DOHH2 (cell line): ENCODE results near the gene TMEM52B.
"Not testable (repeated sequence)": the region's sequence is repeated elsewhere in the genome, so short reads cannot be mapped to it uniquely, and the experiment has no call there.

Experiments used
- H3F3A ChIP-seq: fragments of 200-600 bp; sonication (generic), shearing (Covaris generic); 2 replicates; pipeline ENCODE4 v1.6.0; 2016; ENCODE audit warnings: antibody characterized with exemption, mild to moderate bottlenecking; ENCODE audit not compliant: control insufficient read depth, insufficient read depth
- H3K27ac ChIP-seq: fragments of 200-600 bp; sonication (generic); 2 replicates; pipeline ENCODE4 v1.5.1; 2014; ENCODE audit warnings: low read depth, mild to moderate bottlenecking, low read length, moderate library complexity
- H3K27me3 ChIP-seq: fragments of 200-600 bp; sonication (generic); 2 replicates; pipeline ENCODE4 v1.6.1; 2014; ENCODE audit warnings: mild to moderate bottlenecking, low read length, mixed read lengths; ENCODE audit not compliant: control insufficient read depth
- H3K36me3 ChIP-seq: fragments of 200-600 bp; sonication (generic); 2 replicates; pipeline ENCODE4 v1.6.1; 2014; ENCODE audit warnings: mild to moderate bottlenecking, low read length, moderate library complexity, mixed read lengths; ENCODE audit not compliant: control insufficient read depth
- H3K4me1 ChIP-seq: fragments of 200-600 bp; sonication (generic); 2 replicates; pipeline ENCODE4 v1.6.1; 2014; ENCODE audit warnings: mild to moderate bottlenecking, low read length, mixed read lengths; ENCODE audit not compliant: control insufficient read depth
- H3K4me2 ChIP-seq: fragments of 200-600 bp; sonication (generic); 2 replicates; pipeline ENCODE4 v1.6.0; 2014; ENCODE audit warnings: mild to moderate bottlenecking, low read length, moderate library complexity
- H3K4me3 ChIP-seq: fragments of 200-600 bp; sonication (generic); 2 replicates; pipeline ENCODE4 v1.5.1; 2014; ENCODE audit warnings: mild to moderate bottlenecking, low read length, mixed read lengths
- H3K79me2 ChIP-seq: fragments of 200-600 bp; sonication (generic); 2 replicates; pipeline ENCODE4 v1.6.1; 2014; ENCODE audit warnings: mild to moderate bottlenecking, low read length, mixed read lengths; ENCODE audit not compliant: control insufficient read depth
- H3K9me2 ChIP-seq: fragments of 200-600 bp; sonication (generic); replicated peaks from 2 replicates; pipeline ENCODE4 v1.6.1; 2014; ENCODE audit warnings: mild to moderate bottlenecking, low read length, mixed read lengths; ENCODE audit not compliant: control insufficient read depth
- H3K9me3 ChIP-seq: fragments of 200-600 bp; sonication (generic); 2 replicates; pipeline ENCODE4 v1.6.1; 2014; ENCODE audit warnings: antibody characterized with exemption, low read length, mixed read lengths; ENCODE audit not compliant: control insufficient read depth, insufficient read depth
- H4K20me1 ChIP-seq: fragments of 200-600 bp; sonication (generic); 2 replicates; pipeline ENCODE4 v1.6.0; 2014; ENCODE audit warnings: low read depth, mild to moderate bottlenecking, antibody characterized with exemption, low read length, moderate library complexity; ENCODE audit not compliant: control insufficient read depth, insufficient read depth
- CTCF ChIP-seq: fragments of 200-600 bp; sonication (generic); IDR thresholded peaks from one replicate; pipeline ENCODE4 v1.5.1; 2014; ENCODE audit warnings: antibody characterized with exemption, mild to moderate bottlenecking, low read depth, low read length; ENCODE audit not compliant: poor library complexity, severe bottlenecking
- EZH2phosphoT487 ChIP-seq: fragments of 200-600 bp; sonication (generic); IDR thresholded peaks from 2 replicates; pipeline ENCODE4 v1.6.1; 2017; ENCODE audit warnings: borderline replicate concordance, mild to moderate bottlenecking, antibody characterized with exemption, low read length, moderate library complexity, mixed read lengths

The TMEM52B gene

GRCh38 chr12:10197879-10198278 is 19.0 kb downstream of the TMEM52B start:
- H3K4me3 ChIP-seq, result no peak overlapping the region
- H3F3A ChIP-seq, result peaks cover 6% of the 10 kb centered on the region
- H3K27me3 ChIP-seq, result peaks cover 31% of the 10 kb centered on the region
- no peak for TF ChIP-seq EZH2phosphoT487
- TF ChIP-seq CTCF, result no peak
- no peak overlapping the region for H3K4me2 ChIP-seq
- no peak overlapping the region for H3K27ac ChIP-seq
- H3K9me3 ChIP-seq, result no peaks in the 10 kb centered on the region
- H3K36me3 ChIP-seq, result no peaks in the 10 kb centered on the region
- no peaks in the 10 kb centered on the region for H3K79me2 ChIP-seq
- peaks cover 30% of the 10 kb centered on the region for H3K4me1 ChIP-seq
- H3K9me2 ChIP-seq, result no peaks in the 10 kb centered on the region
- no peaks in the 10 kb centered on the region for H4K20me1 ChIP-seq

- H3K27ac ChIP-seq, H4K20me1 ChIP-seq, H3K36me3 ChIP-seq, H3K9me3 ChIP-seq, H3K4me3 ChIP-seq, H3K79me2 ChIP-seq, H3F3A ChIP-seq, H3K9me2 ChIP-seq, H3K4me2 ChIP-seq: not testable (repeated sequence)
- peaks cover 15% of the 10 kb centered on the region for H3K4me1 ChIP-seq
- peaks cover 43% of the 10 kb centered on the region for H3K27me3 ChIP-seq
These were observed 25.7 kb downstream of the TMEM52B start for GRCh38 chr12:10204495-10204894.

GRCh38 chr12:10205220-10205807 is 26.5 kb downstream of the TMEM52B start:
- no peaks in the 10 kb centered on the region for H3K9me2 ChIP-seq
- H3K27ac ChIP-seq, result no peak overlapping the region
- H4K20me1 ChIP-seq, result no peaks in the 10 kb centered on the region
- H3K4me1 ChIP-seq, result peaks cover 15% of the 10 kb centered on the region
- H3K79me2 ChIP-seq, result no peaks in the 10 kb centered on the region
- peaks cover 36% of the 10 kb centered on the region for H3K27me3 ChIP-seq
- TF ChIP-seq CTCF, result no peak
- no peak overlapping the region for H3K4me2 ChIP-seq
- no peaks in the 10 kb centered on the region for H3K9me3 ChIP-seq
- no peaks in the 10 kb centered on the region for H3K36me3 ChIP-seq
- H3F3A ChIP-seq, result no peaks in the 10 kb centered on the region
- no peak overlapping the region for H3K4me3 ChIP-seq

GRCh38 chr12:10207136-10207535 is 28.3 kb downstream of the TMEM52B start:
- no peak for TF ChIP-seq EZH2phosphoT487
- no peak for TF ChIP-seq CTCF
- Histone ChIP-seq H4K20me1 (no peaks in the 10 kb centered on the region), H3K27ac (no peak overlapping the region), H3K27me3 (peaks cover 32% of the 10 kb centered on the region), H3F3A (no peaks in the 10 kb centered on the region), H3K9me3 (no peaks in the 10 kb centered on the region), H3K79me2 (no peaks in the 10 kb centered on the region), H3K9me2 (no peaks in the 10 kb centered on the region), H3K4me2 (no peak overlapping the region), H3K36me3 (no peaks in the 10 kb centered on the region), H3K4me3 (no peak overlapping the region), H3K4me1 (peaks cover 16% of the 10 kb centered on the region)
